ENCODE data around the gene AP5S1. TPM values are rescaled to one million over a fixed set of nuclear protein-coding genes. Genes with fewer than 3 reads are reported as not detected.

Gene AP5S1
- total and polyA plus RNA-seq, 2 of the 13 experiments (the other 11 are each of a cell fraction or from before 2014, with no cell fraction given) = 7.9 to 23.2 TPM

DNA sequence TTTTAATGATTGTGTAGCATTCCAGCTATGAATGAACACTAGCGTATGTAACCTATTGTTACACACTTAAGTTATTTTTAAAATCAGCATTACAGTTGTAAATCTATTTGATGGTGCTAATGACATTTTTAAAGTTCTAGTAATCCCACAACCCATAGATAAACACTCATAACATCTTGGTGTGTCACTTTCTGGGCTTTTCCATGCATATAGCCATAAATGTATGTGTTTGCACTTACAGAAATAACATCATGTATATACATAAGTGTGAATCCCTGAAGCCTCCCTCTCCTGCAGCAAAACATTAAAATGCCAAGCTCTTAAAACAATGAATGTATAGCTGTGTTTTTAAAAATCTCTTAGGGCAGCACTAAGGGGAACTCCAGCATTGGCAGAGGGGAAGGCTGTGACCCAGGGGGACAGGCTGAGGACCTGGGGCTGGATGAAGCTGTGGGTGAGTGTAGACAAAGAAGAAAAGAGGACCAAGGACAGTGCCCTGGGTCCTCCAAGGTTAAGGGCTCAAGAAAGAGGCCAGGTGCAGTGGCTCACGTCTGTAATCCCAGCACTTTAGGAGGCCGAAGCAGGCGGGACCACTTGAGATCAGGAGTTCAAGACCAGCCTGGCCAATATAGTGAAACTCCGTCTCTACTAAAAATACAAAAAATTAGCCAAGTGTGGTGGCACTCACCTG, 32.9 kb upstream of the AP5S1 start (continued):
- TF ChIP-seq, protein P1, sequence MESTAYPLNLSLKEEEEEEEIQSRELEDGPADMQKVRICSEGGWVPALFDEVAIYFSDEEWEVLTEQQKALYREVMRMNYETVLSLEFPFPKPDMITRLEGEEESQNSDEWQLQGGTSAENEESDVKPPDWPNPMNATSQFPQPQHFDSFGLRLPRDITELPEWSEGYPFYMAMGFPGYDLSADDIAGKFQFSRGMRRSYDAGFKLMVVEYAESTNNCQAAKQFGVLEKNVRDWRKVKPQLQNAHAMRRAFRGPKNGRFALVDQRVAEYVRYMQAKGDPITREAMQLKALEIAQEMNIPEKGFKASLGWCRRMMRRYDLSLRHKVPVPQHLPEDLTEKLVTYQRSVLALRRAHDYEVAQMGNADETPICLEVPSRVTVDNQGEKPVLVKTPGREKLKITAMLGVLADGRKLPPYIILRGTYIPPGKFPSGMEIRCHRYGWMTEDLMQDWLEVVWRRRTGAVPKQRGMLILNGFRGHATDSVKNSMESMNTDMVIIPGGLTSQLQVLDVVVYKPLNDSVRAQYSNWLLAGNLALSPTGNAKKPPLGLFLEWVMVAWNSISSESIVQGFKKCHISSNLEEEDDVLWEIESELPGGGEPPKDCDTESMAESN (CRISPR knock-in tag; conservative IDR thresholded peaks at IDR 0.05) = 0 out of 2 replicates have a peak, but pooled peaks have one; percentile 28
- TF ChIP-seq ARID2 (CRISPR knock-in tag; IDR thresholded peaks at IDR 0.05; ENCODE audit: borderline replicate concordance) (0 out of 2 replicates have a peak, but pooled peaks have one; percentile 3), NRL (CRISPR knock-in tag; IDR thresholded peaks at IDR 0.05; ENCODE audit: borderline replicate concordance) (no peak), KMT2A (CRISPR knock-in tag; IDR thresholded peaks at IDR 0.05) (no peak)

DNA sequence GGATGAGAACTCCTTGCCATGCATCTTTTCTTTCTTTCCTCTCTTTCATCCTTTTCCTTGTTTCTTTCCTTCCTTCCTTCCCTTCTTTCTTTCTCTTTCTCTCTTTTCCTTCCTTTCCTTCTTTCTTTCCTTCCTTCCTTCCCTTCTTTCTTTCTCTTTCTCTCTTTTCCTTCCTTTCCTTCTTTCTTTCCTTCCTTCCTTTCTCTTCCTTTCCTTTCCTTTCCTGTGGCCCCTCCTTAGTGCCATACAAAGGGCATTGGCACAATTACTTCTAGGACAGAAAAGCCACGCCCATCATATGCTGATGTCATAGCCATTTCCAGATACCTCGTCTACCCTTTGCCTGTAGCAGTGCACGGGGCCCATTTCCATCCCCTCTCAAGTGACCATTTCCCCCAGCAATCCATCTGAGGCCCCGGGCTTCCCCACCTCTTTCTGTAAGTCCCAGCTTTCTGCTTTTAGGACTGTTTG, 31.6 kb upstream of the AP5S1 start:
- in situ Hi-C loops (cut with HindIII; ENCODE audit: extremely low pct_ligation_motif_present, low pct_unique_long_range_greater_than_20kb) (loop anchor here (5.0 kb wide), 1 partner anchor 59 kb away; the partner anchor contains the start of gene MAVS), intact Hi-C loops (cut with micrococcal nuclease; ENCODE audit: unreplicated experiment) (no loop called here)
- no peak for DNase-seq (ENCODE audit: low spot score)
- ChIA-PET CTCF (ENCODE audit: low intra/inter-chr PET ratio, low total read pairs) (interaction anchor here (0.8 to 4.6 kb wide), 3 partner anchors 30 to 297 kb away, joined by 3 to 119 read pairs (median 49); partner anchors contain the start of gene AP5S1), POLR2A (interaction anchor here (0.9 to 10.4 kb wide), 2 partner anchors 11 to 31 kb away, joined by 3 to 134 read pairs; partner anchors contain the start of gene AP5S1)
- BruUV-seq (replicated peaks) = no TSS peak
- no peak for FAIRE-seq
- Histone ChIP-seq H2AFZ (ENCODE audit: low read length) (no peak overlapping the region), H3K36me3 (replicated peaks in 1 of 2; ENCODE audit: control insufficient read depth in 1 of 2, insufficient read depth in 2 of 2, low read length in 2 of 2) (no peaks in the 10 kb centered on the region), H3K4me2 (ENCODE audit: low read depth, low read length) (peak overlapping the region; percentile 65), H3K27ac (ENCODE audit: extremely low read length, insufficient read depth, low read length) (no peak overlapping the region), H4K20me1 (ENCODE audit: insufficient read depth, low read length) (peaks cover 5% of the 10 kb centered on the region; the same call in 1 of the 2 replicates), H3K4me1 (ENCODE audit: insufficient read depth, low read length) (peaks cover 61% of the 10 kb centered on the region), H3K27me3 (ENCODE audit: control insufficient read depth in 1 of 2, insufficient read depth in 2 of 2, low read length in 2 of 2) (peaks cover 0 to 18% of the 10 kb centered on the region in 2 experiments; a peak in 3 of 5 replicates), H3K9me3 (ENCODE audit: low read length) (no peaks in the 10 kb centered on the region), H3K9ac (ENCODE audit: insufficient read depth, low read depth, low read length) (no peak overlapping the region), H3K79me2 (ENCODE audit: insufficient read depth, low read length) (peaks cover 9% of the 10 kb centered on the region), H3K4me3 (replicated peaks in 1 of 3; ENCODE audit: insufficient read depth in 1 of 3, low read depth in 2 of 3, low read length in 3 of 3) (no peak overlapping the region)
- no peak for ATAC-seq
- 11% methylated on average over 4 of the region's 4 CpGs for WGBS (ENCODE audit: low lambda C conversion rate)
- TF ChIP-seq, protein P2, sequence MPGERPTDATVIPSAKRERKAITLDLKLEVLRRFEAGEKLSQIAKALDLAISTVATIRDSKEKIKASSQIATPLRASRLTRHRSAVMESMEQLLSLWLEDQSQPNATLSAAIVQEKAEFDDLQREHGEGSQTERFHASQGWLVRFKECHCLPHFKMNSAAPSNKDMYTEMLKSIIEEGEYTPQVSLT (CRISPR knock-in tag; IDR thresholded peaks at IDR 0.05; ENCODE audit: borderline replicate concordance, low read depth) = no peak
- TF ChIP-seq, protein P3, sequence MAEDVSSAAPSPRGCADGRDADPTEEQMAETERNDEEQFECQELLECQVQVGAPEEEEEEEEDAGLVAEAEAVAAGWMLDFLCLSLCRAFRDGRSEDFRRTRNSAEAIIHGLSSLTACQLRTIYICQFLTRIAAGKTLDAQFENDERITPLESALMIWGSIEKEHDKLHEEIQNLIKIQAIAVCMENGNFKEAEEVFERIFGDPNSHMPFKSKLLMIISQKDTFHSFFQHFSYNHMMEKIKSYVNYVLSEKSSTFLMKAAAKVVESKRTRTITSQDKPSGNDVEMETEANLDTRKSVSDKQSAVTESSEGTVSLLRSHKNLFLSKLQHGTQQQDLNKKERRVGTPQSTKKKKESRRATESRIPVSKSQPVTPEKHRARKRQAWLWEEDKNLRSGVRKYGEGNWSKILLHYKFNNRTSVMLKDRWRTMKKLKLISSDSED (CRISPR knock-in tag; IDR thresholded peaks at IDR 0.05) = no peak
- TF ChIP-seq SATB2 (CRISPR knock-in tag; IDR thresholded peaks at IDR 0.05) = no peak
- TF ChIP-seq, protein P4, sequence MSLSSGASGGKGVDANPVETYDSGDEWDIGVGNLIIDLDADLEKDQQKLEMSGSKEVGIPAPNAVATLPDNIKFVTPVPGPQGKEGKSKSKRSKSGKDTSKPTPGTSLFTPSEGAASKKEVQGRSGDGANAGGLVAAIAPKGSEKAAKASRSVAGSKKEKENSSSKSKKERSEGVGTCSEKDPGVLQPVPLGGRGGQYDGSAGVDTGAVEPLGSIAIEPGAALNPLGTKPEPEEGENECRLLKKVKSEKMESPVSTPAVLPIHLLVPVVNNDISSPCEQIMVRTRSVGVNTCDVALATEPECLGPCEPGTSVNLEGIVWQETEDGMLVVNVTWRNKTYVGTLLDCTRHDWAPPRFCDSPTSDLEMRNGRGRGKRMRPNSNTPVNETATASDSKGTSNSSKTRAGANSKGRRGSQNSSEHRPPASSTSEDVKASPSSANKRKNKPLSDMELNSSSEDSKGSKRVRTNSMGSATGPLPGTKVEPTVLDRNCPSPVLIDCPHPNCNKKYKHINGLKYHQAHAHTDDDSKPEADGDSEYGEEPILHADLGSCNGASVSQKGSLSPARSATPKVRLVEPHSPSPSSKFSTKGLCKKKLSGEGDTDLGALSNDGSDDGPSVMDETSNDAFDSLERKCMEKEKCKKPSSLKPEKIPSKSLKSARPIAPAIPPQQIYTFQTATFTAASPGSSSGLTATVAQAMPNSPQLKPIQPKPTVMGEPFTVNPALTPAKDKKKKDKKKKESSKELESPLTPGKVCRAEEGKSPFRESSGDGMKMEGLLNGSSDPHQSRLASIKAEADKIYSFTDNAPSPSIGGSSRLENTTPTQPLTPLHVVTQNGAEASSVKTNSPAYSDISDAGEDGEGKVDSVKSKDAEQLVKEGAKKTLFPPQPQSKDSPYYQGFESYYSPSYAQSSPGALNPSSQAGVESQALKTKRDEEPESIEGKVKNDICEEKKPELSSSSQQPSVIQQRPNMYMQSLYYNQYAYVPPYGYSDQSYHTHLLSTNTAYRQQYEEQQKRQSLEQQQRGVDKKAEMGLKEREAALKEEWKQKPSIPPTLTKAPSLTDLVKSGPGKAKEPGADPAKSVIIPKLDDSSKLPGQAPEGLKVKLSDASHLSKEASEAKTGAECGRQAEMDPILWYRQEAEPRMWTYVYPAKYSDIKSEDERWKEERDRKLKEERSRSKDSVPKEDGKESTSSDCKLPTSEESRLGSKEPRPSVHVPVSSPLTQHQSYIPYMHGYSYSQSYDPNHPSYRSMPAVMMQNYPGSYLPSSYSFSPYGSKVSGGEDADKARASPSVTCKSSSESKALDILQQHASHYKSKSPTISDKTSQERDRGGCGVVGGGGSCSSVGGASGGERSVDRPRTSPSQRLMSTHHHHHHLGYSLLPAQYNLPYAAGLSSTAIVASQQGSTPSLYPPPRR (CRISPR knock-in tag; IDR thresholded peaks at IDR 0.05; ENCODE audit: borderline replicate concordance) = no peak
- TF ChIP-seq ZNF251 (CRISPR knock-in tag; IDR thresholded peaks at IDR 0.05) = no peak
- TF ChIP-seq ZSCAN29 (CRISPR knock-in tag; conservative IDR thresholded peaks at IDR 0.05) = no peak
- TF ChIP-seq SP2 (CRISPR knock-in tag; IDR thresholded peaks at IDR 0.05) = no peak
- TF ChIP-seq ZNF562 (CRISPR knock-in tag; IDR thresholded peaks at IDR 0.05; ENCODE audit: borderline replicate concordance) = no peak
- TF ChIP-seq ZFX (CRISPR knock-in tag; IDR thresholded peaks at IDR 0.05; ENCODE audit: low read depth) = 0 out of 2 replicates have a peak, but pooled peaks have one; percentile 12

Measured in HepG2 (cell line).